Glutamatergic neuron (in vitro differentiated cells): ENCODE measurements around the gene ATG14. TPM values are rescaled to one million over a fixed set of nuclear protein-coding genes. Genes with fewer than 3 reads are reported as not detected.

Experiments
- DNase-seq: peaks from one replicate; pipeline ENCODE4 v3.0.0; 2022
- H3K27ac Mint-ChIP-seq: one replicate; pipeline ENCODE4 v1.8.0; 2020; ENCODE audit warnings: mild to moderate bottlenecking, mixed read lengths, inconsistent platforms; ENCODE audit not compliant: unreplicated experiment
- H3K27me3 Mint-ChIP-seq: one replicate; pipeline ENCODE4 v1.8.0; 2020; ENCODE audit warnings: mild to moderate bottlenecking, moderate library complexity, mixed read lengths, inconsistent platforms; ENCODE audit not compliant: unreplicated experiment
- H3K36me3 Mint-ChIP-seq: one replicate; pipeline ENCODE4 v1.8.0; 2020; ENCODE audit warnings: mild to moderate bottlenecking, mixed read lengths, inconsistent platforms; ENCODE audit not compliant: unreplicated experiment
- H3K4me1 Mint-ChIP-seq: one replicate; pipeline ENCODE4 v1.8.0; 2020; ENCODE audit warnings: mild to moderate bottlenecking, low read depth, mixed read lengths, inconsistent platforms; ENCODE audit not compliant: unreplicated experiment
- H3K4me3 Mint-ChIP-seq: one replicate; pipeline ENCODE4 v1.8.0; 2020; ENCODE audit warnings: mild to moderate bottlenecking, mixed read lengths, inconsistent platforms; ENCODE audit not compliant: unreplicated experiment
- H3K9me3 Mint-ChIP-seq: one replicate; pipeline ENCODE4 v1.8.0; 2020; ENCODE audit warnings: mild to moderate bottlenecking, moderate library complexity, mixed read lengths, inconsistent platforms; ENCODE audit not compliant: unreplicated experiment
- CTCF ChIP-seq: fragments of 200-600 bp; sonication (generic); IDR thresholded peaks from one replicate; pipeline ENCODE4 v1.5.0; 2021; ENCODE audit not compliant: partially characterized antibody, unreplicated experiment
- total RNA-seq: library from RNA; stranded (reverse); fragmentation: NEBNext Ultra II Directional; extraction: Animal tissue kit (Norgen Biotek cat#: 25700); gene quantifications from one replicate; pipeline ENCODE4 v1.2.1, GENCODE V29; 2021; ENCODE audit not compliant: unreplicated experiment

ATG14 gene
- total RNA-seq, 1 donor from 2014 or later = 13.5 TPM

GRCh38 chr14:55404173-55404854, 7.3 kb downstream of the ATG14 start:
- peaks cover 2% of the 10 kb centered on the region for H3K4me1 Mint-ChIP-seq
- no peak overlapping the region for H3K27ac Mint-ChIP-seq
- no peaks in the 10 kb centered on the region for H3K36me3 Mint-ChIP-seq
- no peak overlapping the region for H3K4me3 Mint-ChIP-seq
- no peaks in the 10 kb centered on the region for H3K27me3 Mint-ChIP-seq
- no peak for DNase-seq
- no peaks in the 10 kb centered on the region for H3K9me3 Mint-ChIP-seq
- TF ChIP-seq CTCF = no peak

- H3K4me3 Mint-ChIP-seq = no peak overlapping the region
- TF ChIP-seq CTCF = no peak
- peaks cover 2% of the 10 kb centered on the region for H3K4me1 Mint-ChIP-seq
- H3K27me3 Mint-ChIP-seq = no peaks in the 10 kb centered on the region
- no peak overlapping the region for H3K27ac Mint-ChIP-seq
- H3K9me3 Mint-ChIP-seq = no peaks in the 10 kb centered on the region
- H3K36me3 Mint-ChIP-seq = no peaks in the 10 kb centered on the region
- no peak for DNase-seq
Measured at GRCh38 chr14:55401751-55402150, 9.9 kb downstream of the ATG14 start.

GRCh38 chr14:55399852-55400251, 11.8 kb downstream of the ATG14 start:
- Mint-ChIP-seq H3K4me1 (no peaks in the 10 kb centered on the region), H3K36me3 (no peaks in the 10 kb centered on the region), H3K9me3 (peaks cover 1% of the 10 kb centered on the region), H3K27ac (no peak overlapping the region), H3K4me3 (no peak overlapping the region), H3K27me3 (no peaks in the 10 kb centered on the region)
- DNase-seq = no peak
- TF ChIP-seq CTCF = no peak

- TF ChIP-seq CTCF = no peak
- H3K27me3 Mint-ChIP-seq = no peaks in the 10 kb centered on the region
- no peaks in the 10 kb centered on the region for H3K4me1 Mint-ChIP-seq
- H3K9me3 Mint-ChIP-seq = peaks cover 1% of the 10 kb centered on the region
- no peak overlapping the region for H3K4me3 Mint-ChIP-seq
- H3K27ac Mint-ChIP-seq = no peak overlapping the region
- no peaks in the 10 kb centered on the region for H3K36me3 Mint-ChIP-seq
- no peak for DNase-seq
Measured at GRCh38 chr14:55399183-55399582, 12.4 kb downstream of the ATG14 start.

- no peak for DNase-seq
- H3K4me1 Mint-ChIP-seq = no peaks in the 10 kb centered on the region
- H3K9me3 Mint-ChIP-seq = peaks cover 1% of the 10 kb centered on the region
- no peak overlapping the region for H3K27ac Mint-ChIP-seq
- no peak for TF ChIP-seq CTCF
- no peaks in the 10 kb centered on the region for H3K36me3 Mint-ChIP-seq
- no peaks in the 10 kb centered on the region for H3K27me3 Mint-ChIP-seq
- H3K4me3 Mint-ChIP-seq = no peak overlapping the region
Measured at GRCh38 chr14:55398679-55399078, 13.0 kb downstream of the ATG14 start.
